GM12891 (cell line): Measurements from ENCODE around the gene SLIT2.

Source experiments
- POLR2A ChIP-seq: IDR thresholded peaks from 2 replicates; pipeline ENCODE4 v1.6.1; 2011; ENCODE audit warnings: low read depth, low read length, control low read depth
- TAF1 ChIP-seq: IDR thresholded peaks from 2 replicates; pipeline ENCODE4 v1.6.1; 2011; ENCODE audit warnings: low read depth, low read length, control low read depth

- TF ChIP-seq POLR2A (no peak), TAF1 (no peak)
Observed at GRCh38 chr4:20251796-20252655, at the start of gene SLIT2.
